Suppressor macrophage treated with lipopolysaccharide for 1 hour (primary cell): ENCODE data around the gene WDR37.

Experiments
- DNase-seq, 3 donors: peaks; one replicate each; pipeline ENCODE4 v3.0.0-alpha.2; 2020 to 2022

The WDR37 gene

DNA sequence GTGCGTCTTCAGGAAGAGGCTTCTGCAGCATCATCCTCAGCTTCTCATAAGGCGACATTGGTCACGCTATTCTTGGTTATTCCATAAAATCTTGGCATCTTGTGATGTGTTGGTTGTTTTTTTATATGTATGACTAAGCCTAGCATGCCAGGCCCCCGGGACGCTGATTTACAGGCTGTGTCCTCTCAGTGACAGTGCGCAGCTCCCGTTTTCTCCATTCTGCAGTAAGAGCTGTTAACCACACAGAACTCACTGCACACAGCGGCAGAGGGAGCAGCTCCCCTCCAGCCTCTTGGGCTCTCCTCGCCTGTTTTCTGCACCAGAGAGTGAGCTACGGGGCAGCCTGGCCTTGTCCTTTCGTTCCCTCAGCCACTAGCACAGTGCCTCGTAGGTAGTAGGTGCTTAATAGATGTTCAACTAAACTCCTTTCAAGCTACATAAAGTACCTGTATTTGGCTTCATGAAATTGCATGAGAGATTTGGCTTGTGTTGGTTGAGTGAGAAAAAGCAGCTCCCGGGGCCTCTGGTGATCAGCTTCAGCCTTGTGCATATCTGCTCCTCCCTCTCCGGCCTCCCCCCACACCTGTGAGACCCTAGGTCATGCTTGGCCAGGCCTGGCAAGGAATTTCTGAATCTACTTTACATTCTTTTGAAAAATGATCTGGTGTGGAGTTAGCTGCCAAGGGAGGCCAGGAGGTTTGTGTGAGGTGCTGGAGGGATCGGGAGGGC is 116.2 kb downstream of the WDR37 start:
- no peak for DNase-seq

DNA sequence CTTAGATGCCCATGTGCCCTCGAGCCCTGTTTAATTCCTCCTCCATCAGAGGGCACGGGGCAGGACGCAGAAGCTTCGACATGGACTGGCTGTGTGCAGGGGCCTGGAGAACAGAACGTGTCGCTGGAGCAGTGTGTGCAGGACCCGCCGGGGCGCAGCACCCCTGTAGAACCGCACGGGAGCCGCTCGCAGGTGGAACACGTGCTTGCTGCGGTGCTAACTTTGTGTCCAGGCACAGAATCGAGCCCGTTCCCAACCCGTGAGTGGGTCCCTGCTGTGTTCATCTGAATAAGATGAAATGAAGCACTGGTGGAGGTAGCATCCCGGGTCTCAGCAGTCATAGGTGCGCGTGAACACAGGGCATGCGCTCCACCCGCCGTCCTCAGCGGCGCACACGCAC is 116.9 kb downstream of the WDR37 start:
- DNase-seq, result no peak

GRCh38 chr10:1174022-1174421 is 117.8 kb downstream of the WDR37 start:
- DNase-seq, result no peak

- DNase-seq, result no peak
Observed at GRCh38 chr10:1175956-1176565, 119.9 kb downstream of the WDR37 start.

GRCh38 chr10:1177936-1178335 is 121.8 kb downstream of the WDR37 start:
- DNase-seq, result no peak

- no peak for DNase-seq
Observed at GRCh38 chr10:1178506-1178905, 122.3 kb downstream of the WDR37 start.

- no peak for DNase-seq
Observed at GRCh38 chr10:1179346-1180070, 123.3 kb downstream of the WDR37 start.

DNA sequence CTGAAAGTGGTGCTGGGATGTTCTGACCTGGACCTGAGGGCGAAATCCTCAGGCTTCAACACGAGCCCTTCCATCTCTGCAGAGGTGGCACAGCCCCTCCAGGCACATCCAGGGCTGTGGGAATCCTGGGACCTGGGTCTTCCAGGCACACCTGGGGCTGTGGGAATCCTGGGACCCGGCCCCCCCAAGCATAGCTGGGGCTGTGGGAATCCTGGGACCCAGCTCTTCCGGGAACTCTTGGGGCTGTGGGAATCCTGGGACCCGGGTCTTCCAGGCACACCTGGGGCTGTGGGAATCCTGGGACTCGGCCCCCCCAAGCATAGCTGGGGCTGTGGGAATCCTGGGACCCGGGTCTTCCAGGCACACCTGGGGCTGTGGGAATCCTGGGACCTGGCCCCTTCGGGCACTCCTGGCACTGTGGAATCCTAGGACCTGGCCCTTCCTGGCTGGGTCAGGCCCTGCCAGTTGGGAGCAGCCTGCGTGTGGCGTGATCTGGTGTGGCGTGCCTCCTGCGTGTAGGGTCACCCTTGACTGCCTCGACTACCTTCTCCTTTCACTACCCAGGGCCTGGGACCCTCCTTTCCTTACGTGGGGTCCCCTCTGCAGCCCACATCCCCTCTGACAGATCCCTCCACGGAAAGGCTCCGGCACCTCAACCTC is 124.0 kb downstream of the WDR37 start:
- DNase-seq, result no peak

- DNase-seq, result no peak
Observed at GRCh38 chr10:1180836-1181235, 124.7 kb downstream of the WDR37 start.
